ENCODE results near the gene LONP2.

GRCh38 chr16:48361540-48362144, 117.5 kb downstream of the LONP2 start:
- TF ChIP-seq CTCF (conservative IDR thresholded peaks at IDR 0.05 in 1 of 2, IDR thresholded peaks at IDR 0.05 in 1 of 2; ENCODE audit: extremely low read depth in 1 of 2, insufficient read depth in 1 of 2, low read depth in 1 of 2, low read length in 2 of 2) = no peak
- no peak for TF ChIP-seq EZH2 (IDR thresholded peaks at IDR 0.05; ENCODE audit: borderline replicate concordance, low read length)

All from mammary epithelial cell (primary cell).